Stromal cell of bone marrow (primary cell): ENCODE data around the gene PCBP1.
"Not testable (repeated sequence)": the region's sequence is repeated elsewhere in the genome, so short reads cannot be mapped to it uniquely, and the experiment has no call there.

Experiments used
- DNase-seq: peaks from one replicate; pipeline ENCODE4 v3.0.0-alpha.2; 2012; ENCODE audit warnings: low read depth

PCBP1 gene

DNA sequence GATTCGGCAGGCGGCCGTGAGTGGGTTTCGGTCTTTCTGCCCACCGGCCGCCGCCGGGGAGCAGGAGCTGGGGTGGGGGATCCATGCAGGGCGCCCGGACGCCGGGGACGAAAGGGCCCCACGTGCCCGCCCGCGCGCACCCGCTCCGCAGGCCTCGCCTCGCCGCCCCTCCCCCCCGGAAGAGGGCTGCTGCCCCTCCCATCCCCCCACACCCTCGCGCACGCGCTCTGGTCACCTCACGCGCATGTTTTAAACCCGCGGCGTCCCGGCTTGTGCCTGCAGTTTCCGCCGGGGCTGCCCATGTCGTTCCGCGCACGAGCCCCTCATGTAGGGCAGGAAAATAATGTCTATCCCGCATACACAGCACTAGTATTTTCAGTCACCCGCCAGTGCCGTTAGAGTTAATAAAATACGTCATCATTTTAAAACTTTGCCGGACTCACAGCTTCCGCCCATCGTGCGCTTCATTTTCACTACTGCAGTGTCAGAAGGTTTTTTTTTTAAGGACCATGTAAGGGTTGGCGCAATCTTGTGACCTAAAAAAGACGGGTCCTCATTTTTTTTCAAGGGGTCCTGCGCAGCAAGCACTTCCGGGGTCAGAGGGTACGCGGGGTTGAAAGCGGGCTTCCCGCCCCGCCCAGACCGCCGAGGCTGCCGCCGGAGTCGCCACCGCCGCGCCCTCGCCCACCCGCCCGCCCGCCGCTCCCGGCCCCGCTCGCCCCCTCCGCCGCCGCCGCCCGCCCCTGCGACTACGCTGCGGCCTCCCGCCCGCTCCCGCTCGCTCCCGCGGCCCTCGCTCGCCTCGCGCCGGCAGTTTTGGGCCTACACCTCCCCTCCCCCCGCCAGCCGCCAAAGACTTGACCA lies at the start of gene PCBP1:
Gene PCBP1 (plus strand): TSS at position 640 of the 864 bp plus-strand sequence. CDS start 267 bp downstream, outside the sequence.
- peak; percentile 85 for DNase-seq

DNA sequence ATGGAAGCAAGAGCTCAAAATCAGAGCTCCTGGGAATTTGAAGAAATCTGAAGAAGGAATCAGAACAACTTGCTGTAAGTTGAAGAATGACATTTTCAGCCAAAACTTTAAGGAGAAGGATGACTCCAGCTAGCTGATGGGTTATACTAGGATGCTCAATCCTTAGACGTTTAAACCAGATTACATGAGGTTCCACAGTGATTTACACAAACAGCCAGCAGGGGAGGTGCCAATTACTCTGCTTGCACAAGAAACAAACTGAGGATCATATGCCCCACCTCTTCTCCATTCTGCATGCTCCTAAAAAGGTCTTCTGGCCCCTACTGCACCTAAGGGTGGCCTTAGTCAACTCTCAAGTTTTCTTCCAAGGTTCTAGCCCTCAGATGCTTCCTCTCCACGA lies 47.9 kb upstream of the PCBP1 start:
- no peak for DNase-seq

DNA sequence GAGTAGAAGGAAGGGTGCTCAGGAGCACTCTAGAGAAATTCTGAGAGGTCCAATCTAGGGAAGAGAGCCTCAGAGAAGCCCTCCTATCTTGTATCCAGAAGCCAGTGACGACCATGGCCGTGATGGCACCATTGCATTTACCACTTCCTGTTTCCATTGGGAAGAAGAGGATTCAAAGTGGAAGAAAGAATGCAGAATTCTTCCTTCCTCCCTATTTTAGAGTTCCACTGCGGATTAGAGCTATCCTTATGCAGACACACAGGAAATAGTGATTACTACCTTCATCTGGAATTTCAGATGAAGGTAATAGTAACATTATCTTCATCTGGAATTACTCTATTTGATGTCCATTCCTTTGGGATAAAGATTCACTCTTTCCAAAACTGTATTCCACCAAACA lies 45.6 kb upstream of the PCBP1 start:
- no peak for DNase-seq

DNA sequence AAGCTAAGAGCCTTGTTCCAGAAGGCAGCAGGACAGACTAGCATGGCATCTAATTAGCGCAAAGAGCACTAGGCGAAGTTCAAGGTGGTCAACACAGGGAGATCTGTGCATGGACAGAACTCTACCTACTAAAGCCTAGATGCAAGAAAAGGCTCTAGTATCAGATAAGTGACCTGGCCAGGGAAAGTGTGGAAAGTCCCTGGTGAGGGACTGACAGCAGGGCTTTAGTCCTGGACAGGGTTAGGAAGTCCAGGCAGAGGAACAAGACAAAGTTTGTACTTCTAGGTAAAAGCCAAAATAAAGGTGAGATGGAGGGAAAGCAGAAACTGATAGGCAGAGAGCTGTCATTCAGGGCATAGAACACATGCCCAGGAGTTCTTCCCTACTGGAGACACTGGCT lies 45.0 kb upstream of the PCBP1 start:
- DNase-seq, result no peak

DNA sequence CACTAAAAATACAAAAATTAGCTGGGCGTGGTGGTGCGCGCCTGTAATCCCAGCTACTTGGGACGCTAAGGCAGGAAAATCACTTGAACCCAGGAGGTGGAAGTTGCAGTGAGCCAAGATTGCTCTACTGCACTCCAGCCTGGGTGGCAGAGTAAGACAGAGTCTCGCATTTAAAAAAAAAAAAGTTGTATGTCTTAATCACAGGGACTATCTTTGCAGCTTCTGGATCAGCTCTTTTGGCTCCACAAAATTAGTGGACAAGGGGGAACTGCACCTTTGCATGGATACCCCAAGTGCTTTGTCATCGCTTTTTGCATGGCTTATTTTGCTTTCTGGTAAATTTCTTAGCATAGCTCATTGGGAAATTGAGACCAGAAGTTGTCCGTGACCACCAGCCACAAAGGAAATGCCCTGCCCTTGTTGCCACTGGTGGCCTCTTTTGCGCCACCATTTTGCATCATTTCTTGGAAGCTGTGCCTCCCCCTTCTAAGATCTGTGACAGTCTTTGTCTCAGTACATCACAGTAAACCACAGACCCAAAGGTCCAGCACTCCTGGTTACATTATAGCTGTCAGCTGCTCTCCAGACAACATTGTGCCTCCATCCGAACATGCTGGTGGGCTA lies 43.9 kb upstream of the PCBP1 start:
- DNase-seq, result no peak

DNA sequence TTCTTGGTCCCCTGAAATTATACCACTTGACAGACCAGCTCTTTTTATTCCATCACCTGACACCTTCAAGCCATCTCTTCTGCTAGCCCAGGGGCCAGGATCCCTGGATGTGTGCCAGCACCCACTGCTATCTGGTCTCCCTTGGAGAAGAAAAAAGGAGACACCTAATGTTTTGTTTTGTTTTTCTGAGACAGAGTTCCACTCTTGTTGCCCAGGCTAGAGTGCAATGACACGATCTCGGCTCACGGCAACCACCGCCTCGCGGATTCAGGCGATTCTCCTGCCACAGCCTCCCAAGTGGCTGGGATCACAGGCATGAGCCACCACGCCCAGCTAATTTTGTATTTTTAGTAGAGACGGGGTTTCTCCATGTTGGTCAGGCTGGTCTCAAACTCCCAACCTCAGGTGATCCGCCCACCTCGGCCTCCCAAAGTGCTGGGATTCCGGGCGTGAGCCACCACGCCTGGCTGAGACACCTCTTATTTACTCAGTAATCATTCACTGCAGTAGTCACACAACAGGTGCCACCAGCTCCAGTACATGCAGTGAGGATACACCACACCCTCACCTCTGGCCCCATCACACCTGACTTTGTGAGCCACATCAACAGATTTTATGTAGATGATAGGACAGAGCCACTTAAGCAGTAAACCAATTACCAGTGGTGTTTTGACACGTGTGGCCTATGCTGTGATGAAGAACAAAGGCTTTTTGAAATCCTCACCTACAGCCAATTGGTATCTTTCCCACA lies 42.8 kb upstream of the PCBP1 start:
- DNase-seq, result no peak

DNA sequence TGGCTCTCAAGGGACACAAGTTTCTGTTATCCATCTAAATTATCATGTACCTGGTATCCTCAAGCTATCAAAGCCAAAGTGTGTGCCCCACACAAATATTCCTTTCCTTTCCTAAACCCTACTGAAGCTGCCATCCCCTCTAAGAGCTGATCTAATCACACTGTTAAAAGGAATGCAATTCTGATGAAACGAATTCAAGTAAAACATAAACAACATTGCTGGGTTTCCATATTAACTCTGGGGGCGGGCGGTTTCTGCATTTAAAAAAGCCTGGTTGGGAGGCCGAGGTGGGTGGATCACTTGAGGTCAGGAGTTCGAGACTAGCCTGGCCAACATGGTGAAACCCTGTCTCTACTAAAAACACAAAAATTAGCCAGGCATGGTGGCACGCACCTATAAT lies 41.9 kb upstream of the PCBP1 start:
- no peak for DNase-seq

DNA sequence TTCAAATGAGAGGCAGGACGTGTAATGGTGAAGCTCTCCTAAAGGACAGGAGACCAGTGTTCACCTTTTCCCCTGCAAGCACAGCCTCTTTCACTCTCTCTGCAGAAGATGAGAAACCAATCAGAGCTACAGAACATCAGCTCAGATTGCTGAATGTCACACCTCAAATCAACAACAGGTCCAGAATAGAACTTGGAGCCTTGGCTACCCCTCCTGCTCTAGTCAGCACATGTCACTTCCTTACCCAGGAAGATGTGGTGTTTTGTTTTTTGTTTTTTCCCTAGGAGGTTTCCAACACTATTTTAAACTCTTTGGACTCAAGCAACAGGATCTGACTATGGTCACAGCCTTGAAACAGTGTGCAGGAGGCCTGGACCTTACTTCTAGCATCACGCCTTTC lies 41.3 kb upstream of the PCBP1 start:
- no peak for DNase-seq

DNA sequence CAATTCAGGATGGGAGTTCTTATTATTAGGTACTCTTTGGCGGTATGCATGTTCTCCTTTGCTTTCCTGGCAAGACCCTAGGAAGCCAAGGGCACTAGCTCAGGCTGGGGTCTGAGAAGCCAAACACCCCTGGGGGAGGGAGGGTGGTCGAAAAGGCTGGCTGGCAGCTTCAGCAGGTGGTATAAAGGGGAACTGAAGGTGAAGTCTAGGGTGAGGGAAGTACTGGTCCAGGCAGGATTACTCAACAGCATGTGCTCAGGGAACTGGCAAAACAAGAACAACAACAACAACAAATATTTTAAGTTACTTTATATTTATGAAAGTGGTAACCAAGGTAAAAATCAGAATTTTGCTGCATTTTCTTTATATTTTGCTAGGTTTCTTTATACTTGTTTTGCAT lies 40.7 kb upstream of the PCBP1 start:
- no peak for DNase-seq

DNA sequence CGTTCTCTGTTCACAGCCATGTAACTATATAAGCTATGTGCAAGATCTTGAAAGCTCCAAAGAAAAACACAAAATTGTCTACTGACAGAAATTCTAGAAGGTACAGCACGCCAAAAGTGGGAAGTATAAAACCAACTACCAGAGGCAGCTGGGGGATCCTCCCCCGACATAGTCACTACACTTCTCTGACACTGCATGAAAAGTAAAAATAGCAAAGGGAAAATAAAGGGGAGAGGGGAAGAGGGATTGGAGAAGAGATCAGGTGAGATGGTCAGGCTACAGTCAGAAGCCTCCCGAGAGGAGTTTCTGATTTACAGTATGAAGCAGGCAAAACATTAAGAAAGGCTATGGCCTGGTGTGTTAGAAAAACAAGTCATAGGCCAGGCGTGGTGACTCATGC lies 39.8 kb upstream of the PCBP1 start:
- DNase-seq, result no peak

DNA sequence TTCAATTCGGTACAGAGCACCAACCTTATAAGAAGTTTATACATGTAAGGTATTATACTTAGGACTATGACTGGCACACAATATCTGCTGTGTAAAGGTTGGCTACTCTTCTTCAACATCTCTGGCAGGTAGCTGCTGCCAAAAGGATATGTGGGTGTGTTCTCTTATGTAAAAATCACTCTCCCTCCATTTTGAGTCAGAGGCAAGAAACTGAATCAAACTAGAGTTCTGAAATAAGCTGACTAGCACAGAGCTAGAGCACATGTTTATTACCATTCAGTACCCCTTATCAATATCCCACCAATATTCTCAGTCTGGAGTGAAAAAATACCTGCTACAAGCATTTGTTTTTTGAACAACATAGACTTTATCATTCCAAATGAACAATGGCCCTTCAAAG lies 38.0 kb upstream of the PCBP1 start:
- no peak for DNase-seq

DNA sequence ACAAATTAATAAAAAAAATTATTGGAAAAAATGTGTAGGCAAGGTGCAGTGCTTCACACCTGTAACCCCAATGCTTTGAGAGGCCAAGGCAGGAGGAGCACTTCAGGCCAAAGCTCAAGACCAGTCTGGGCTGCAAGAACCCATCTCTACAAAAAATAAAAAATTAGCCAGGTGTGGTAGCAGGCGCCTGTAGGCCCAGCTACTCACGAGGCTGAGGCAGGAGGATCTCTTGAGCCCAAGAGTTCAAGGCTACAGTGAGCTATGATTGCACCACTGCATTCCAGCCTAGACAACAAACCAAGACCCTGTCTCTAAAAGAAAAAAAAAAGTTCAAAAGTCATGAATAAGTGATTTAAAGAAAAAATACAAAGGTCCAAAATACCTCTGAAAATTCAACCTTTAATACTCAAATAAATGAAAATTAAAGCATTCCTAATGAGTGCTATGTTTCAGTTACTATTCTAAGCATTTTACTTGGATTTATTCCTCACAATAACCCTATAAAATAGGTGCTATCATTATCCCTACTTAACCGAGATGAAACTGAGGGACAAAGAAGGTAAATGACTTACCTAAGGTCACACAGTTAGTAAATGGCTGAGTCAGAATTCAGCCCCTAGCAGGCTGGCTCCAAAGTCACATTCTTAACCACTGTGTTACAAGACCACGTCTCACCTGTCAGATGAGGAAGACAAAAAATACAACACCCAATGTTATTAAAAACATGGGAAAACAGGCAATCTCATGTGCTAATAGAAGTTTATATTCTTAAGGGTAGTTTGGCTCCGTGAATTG lies 36.4 kb upstream of the PCBP1 start:
- DNase-seq, result no peak

DNA sequence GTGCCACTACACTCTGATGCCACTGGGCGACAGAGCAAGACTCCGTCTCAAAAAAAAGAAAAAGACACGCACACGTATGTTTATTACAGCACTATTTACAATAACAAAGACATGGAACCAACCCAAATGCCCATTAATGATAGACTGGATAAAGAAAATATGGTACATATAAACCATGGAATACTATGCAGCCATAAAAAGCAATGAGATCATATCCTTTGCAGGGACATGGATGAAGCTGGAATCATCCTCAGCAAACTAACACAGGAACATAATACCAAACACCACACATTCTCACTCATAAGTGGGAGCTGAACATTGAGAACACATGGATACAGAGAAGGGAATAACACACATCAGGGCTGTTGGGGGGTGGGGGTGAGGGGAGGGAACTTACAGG lies 32.0 kb upstream of the PCBP1 start:
- DNase-seq, result not testable (repeated sequence)

DNA sequence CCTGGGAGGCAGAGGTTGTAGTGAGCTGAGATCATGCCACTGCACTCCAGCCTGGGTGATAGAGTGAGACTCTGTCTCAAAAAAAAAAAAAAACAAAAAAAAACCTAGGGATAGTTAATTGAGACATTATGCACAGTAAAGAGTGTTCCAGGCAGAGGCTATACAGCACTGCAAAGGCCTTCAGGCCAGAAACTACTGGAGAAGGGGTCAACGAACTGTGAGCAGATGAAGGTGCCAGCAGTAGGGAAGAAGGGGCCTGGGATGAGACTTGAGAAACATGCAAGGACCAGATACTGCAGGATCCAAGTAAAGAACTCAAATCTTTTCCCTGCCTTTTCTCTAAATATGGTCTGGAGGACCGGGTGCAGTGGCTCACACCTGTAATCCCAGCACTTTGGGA lies 26.0 kb upstream of the PCBP1 start:
- DNase-seq, result no peak

DNA sequence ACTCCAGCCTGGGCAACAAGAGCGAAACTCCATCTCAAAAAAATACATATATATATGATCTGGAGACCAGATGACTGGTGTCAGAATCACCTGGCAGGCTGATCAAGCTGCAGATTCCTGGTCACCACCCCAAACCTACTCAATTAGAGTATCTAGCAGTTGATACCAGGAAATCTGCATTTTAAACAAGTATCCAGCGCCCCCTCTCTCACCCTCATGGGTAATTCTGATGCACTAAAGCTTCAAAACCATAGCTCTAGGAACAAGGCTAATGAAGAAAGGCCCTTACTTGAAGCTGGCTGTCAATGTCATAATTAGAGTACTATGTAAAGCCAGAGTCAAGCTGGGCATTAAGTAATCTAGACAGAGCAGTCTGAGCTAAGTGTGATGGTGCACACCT lies 25.0 kb upstream of the PCBP1 start:
- DNase-seq, result no peak

DNA sequence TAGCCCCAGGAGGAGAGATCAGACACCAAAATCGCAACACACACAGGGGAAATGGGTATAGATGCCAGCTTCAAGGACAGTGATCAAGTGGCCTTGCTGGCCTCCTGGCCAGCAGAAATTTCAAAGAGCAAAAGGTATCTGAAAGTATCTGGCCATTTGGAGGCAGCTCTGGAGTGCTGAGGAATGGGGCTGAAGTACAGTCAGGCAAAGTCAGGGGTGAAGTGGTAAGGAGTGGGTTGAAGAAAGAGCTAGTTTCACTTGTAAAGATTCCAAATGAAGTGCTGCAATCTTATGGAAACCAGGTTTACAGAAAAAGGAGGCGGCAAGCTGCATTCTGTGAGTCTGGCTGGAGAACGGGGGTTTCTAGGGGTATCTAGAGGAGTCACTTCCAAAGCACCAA lies 19.2 kb upstream of the PCBP1 start:
- no peak for DNase-seq

DNA sequence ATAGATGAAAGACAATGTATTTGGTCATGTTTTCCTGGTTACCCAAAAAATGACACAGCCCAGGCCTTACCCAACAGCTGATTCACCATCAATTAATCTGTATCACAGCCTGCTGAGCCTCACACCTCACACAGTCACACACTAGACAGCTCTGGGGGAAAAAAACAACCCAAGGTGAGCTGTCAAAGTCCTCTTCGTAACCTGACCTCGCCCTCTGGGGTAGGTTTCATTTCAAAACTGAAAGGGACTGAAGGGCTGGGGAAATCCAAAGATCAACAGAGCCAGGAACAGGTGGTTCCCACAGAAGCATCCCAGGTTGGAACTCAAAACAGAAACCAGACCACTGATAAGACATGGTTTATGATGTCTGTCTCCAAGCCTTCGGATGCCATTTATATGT lies 18.2 kb upstream of the PCBP1 start:
- no peak for DNase-seq

DNA sequence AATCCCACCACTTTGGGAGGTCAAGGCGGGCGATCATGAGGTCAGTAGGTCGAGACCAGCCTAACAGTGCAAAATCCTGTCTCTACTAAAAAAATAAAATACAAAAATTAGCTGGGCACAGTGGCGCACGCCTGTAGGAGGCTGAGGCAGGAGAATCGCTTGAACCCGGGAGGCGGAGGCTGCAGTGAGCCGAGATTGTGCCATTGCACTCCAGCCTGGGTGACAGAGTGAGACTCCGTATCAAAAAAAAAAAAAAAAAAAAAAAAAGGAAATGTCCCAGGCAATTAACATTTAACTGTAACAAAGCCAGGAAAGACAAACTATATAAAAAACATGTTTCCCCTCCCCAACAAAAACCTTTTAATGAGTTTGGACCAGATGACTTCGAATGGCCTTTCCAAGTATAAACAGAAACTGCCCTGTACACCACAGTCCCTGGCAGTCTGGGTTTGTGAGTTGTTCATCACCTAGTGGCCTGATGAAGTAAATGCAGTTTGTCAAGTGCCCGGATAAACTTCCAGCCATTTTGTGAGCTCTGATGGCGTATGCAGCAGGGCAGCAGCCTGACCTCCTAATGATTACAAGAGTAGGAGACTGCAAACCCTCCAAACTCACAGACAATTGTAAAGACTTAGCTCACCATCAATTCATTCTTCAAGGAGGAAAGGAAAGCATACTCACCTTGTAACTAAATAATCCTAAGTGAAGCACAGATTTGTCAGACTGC lies 16.6 kb upstream of the PCBP1 start:
- peak; percentile 83 for DNase-seq

DNA sequence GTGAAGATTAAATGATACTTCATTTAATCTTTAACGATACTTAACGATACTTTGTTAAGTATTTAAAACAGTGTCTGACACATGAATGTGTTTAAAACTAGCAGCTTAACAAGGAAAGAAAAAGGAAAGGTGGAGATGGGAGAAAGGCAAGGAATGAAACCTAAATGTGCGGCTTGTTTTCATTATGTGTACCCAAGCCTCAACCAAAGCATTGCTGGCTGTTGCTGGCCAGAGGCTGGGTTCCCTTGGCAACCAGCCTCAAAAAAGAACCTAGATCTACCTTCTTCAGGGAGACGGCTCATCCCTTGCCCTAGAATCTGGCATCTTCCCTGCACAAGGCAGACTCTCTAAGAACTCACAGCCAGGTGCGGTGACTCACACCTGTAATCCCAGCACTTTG lies 13.8 kb upstream of the PCBP1 start:
- DNase-seq, result no peak

DNA sequence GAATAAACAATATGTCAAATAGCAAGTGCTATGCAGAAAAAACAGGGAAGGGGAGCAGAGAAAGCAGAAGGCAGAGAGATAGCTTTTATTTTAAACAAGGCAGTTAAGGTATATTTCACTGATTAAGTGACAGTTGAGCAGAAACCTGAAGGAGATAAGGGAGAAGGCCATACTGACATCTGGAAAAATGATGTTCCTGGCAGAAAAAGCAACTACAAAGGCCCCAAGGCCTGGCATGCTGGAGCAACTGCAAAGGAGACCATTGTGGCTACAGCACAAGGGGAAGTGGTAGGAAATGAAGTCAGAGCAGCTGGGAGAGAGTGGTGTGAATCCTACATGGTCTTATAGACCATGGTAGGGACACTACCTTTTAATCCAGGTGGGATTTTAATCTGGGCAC lies 8.9 kb upstream of the PCBP1 start:
- no peak for DNase-seq

DNA sequence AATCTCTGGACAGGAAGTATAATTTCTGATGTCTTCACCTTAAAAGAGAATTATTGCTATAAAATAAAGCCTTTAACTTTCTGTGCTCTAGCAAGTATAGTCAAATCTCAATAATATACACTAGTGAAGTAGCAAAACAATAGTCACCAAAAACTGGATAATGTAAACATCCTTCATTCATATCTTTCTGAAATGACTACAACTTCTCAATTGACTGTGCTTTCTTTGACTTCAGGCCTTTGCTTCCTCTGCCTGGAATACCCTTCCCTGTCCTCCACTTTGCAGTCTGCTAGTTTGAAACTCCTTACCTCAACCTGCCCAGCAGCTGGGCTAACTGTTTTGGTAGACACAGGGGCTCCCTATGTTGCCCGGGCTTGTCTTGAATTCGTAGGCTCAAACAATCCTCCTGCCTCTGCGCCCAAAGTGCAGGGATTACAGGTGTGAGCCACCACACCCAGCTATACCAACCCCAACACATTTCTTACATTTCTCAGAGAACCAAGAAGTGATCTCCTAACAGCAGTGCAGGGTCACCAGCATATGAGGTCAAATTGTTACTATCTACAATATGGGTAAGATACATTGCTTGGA lies 6.6 kb upstream of the PCBP1 start:
- no peak for DNase-seq
